ENCODE measurements around the gene CSTA.
"Not testable (repeated sequence)": the region's sequence is repeated elsewhere in the genome, so short reads cannot be mapped to it uniquely, and the experiment has no call there.

CSTA gene

DNA sequence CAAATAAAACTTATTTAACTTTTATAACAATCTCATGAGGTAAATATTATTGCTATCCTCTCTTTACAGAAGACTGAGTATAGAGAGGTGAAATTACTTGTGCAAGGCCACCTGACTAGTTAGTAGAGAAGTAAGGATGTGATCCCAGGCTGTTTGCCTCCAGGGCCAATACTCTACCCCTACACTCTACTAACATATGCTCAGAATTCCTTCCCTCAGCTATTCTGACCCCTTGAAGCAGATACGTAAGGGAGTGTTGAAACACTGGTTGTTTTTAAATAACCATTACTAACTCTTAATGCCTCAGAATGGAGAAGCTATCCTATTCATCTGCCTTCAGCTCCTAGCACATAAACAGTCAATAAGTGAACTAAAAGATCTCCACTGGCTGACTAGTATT is 24.1 kb downstream of the CSTA start:
- Mint-ChIP-seq H3K4me1 (no peaks in the 10 kb centered on the region), H3K4me3 (no peak overlapping the region), H3K9me3 (peaks cover 7% of the 10 kb centered on the region), H3K36me3 (peaks cover 4% of the 10 kb centered on the region), H3K27me3 (peaks cover 6% of the 10 kb centered on the region), H3K27ac (no peak overlapping the region)
- no peak for DNase-seq (ENCODE audit: low spot score in 2 of 2)
- ATAC-seq (ENCODE audit: low read depth) = no peak

- Mint-ChIP-seq H3K27me3 (peaks cover 6% of the 10 kb centered on the region), H3K4me3 (no peak overlapping the region)
Observed at GRCh38 chr3:122350814-122351418, 25.9 kb downstream of the CSTA start.

GRCh38 chr3:122351612-122352011 is 26.6 kb downstream of the CSTA start:
- ATAC-seq (ENCODE audit: low read depth) = no peak
- Mint-ChIP-seq H3K4me3 (no peak overlapping the region), H3K4me1 (no peaks in the 10 kb centered on the region), H3K27me3 (peaks cover 6% of the 10 kb centered on the region), H3K27ac (no peak overlapping the region), H3K36me3 (peaks cover 4% of the 10 kb centered on the region), H3K9me3 (peaks cover 7% of the 10 kb centered on the region)
- no peak for DNase-seq (ENCODE audit: low spot score in 2 of 2)

More at GRCh38 chr3:122350814-122351418, 25.9 kb downstream of the CSTA start:
- Mint-ChIP-seq H3K36me3 (peaks cover 4% of the 10 kb centered on the region), H3K9me3 (peaks cover 7% of the 10 kb centered on the region), H3K27ac (no peak overlapping the region), H3K4me1 (no peaks in the 10 kb centered on the region)
- DNase-seq (ENCODE audit: low spot score in 2 of 2) (no peak), ATAC-seq (ENCODE audit: low read depth) (no peak)

- H3K4me1 Mint-ChIP-seq = no peaks in the 10 kb centered on the region
- no peak overlapping the region for H3K27ac Mint-ChIP-seq
- ATAC-seq (ENCODE audit: low read depth) (no peak), DNase-seq (ENCODE audit: low spot score in 2 of 2) (no peak)
- H3K36me3 Mint-ChIP-seq = peaks cover 2% of the 10 kb centered on the region
- H3K4me3 Mint-ChIP-seq = no peak overlapping the region
- H3K27me3 Mint-ChIP-seq = no peaks in the 10 kb centered on the region
- no peaks in the 10 kb centered on the region for H3K9me3 Mint-ChIP-seq
Observed at GRCh38 chr3:122353215-122353614, 28.2 kb downstream of the CSTA start.

DNA sequence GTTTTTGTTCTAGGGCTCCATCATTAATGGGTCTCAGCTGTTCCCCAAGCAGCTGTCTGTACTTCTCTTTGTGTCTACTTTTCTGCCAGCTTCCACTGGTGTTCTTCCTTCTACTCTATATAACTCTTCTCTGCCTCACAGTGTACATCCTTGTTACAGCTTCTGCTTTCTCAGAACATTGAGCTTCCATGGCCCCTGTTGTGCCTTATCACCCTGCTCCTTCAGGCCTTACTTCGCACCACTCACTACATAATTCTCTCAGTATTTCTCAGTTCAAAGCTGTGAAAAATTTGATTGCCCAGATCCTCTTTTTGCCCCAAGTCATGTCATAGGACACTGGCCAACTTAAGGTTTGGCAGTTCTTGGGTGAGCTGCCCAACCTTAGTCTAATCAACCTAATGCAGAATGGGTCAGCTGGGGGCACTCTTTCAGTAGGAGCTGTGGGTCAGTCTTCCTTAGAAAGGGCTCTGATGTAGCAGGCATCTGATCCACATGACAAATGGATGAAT is 28.9 kb downstream of the CSTA start:
- H3K27ac Mint-ChIP-seq = no peak overlapping the region
- no peak for DNase-seq (ENCODE audit: low spot score in 2 of 2)
- H3K9me3 Mint-ChIP-seq = no peaks in the 10 kb centered on the region
- H3K27me3 Mint-ChIP-seq = no peaks in the 10 kb centered on the region
- no peaks in the 10 kb centered on the region for H3K4me1 Mint-ChIP-seq
- H3K4me3 Mint-ChIP-seq = no peak overlapping the region
- peaks cover 7% of the 10 kb centered on the region for H3K36me3 Mint-ChIP-seq
- no peak for ATAC-seq (ENCODE audit: low read depth)

DNA sequence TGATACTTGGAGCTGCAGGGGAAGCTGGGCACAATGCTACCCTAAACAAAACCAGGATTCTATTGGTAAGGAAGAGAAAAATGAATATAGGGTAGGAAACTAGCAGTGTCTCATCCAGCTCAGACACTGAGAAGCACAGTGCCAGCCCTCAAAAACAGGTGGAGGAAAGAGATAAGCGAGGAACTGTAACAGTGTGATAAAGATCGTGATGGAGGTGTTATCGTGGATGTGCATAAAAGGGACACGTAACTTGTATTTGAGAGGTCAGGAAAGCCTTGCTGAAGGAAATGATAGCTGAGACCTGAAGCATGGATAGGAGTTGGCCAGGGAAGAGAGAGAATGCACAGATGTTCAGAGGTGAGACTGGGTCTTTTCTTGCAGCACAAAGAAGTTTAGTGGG is 30.6 kb downstream of the CSTA start:
- no peak overlapping the region for H3K27ac Mint-ChIP-seq
- H3K27me3 Mint-ChIP-seq = no peaks in the 10 kb centered on the region
- no peaks in the 10 kb centered on the region for H3K4me1 Mint-ChIP-seq
- DNase-seq (ENCODE audit: low spot score in 2 of 2) (no peak), ATAC-seq (ENCODE audit: low read depth) (no peak)
- peaks cover 8% of the 10 kb centered on the region for H3K36me3 Mint-ChIP-seq
- H3K4me3 Mint-ChIP-seq = no peak overlapping the region
- no peaks in the 10 kb centered on the region for H3K9me3 Mint-ChIP-seq

- Mint-ChIP-seq H3K27me3 (no peaks in the 10 kb centered on the region), H3K36me3 (peaks cover 8% of the 10 kb centered on the region), H3K4me1 (no peaks in the 10 kb centered on the region), H3K9me3 (no peaks in the 10 kb centered on the region), H3K4me3 (no peak overlapping the region), H3K27ac (no peak overlapping the region)
- DNase-seq (ENCODE audit: low spot score in 2 of 2) (no peak), ATAC-seq (ENCODE audit: low read depth) (no peak)
Observed at GRCh38 chr3:122356402-122356801, 31.4 kb downstream of the CSTA start.

DNA sequence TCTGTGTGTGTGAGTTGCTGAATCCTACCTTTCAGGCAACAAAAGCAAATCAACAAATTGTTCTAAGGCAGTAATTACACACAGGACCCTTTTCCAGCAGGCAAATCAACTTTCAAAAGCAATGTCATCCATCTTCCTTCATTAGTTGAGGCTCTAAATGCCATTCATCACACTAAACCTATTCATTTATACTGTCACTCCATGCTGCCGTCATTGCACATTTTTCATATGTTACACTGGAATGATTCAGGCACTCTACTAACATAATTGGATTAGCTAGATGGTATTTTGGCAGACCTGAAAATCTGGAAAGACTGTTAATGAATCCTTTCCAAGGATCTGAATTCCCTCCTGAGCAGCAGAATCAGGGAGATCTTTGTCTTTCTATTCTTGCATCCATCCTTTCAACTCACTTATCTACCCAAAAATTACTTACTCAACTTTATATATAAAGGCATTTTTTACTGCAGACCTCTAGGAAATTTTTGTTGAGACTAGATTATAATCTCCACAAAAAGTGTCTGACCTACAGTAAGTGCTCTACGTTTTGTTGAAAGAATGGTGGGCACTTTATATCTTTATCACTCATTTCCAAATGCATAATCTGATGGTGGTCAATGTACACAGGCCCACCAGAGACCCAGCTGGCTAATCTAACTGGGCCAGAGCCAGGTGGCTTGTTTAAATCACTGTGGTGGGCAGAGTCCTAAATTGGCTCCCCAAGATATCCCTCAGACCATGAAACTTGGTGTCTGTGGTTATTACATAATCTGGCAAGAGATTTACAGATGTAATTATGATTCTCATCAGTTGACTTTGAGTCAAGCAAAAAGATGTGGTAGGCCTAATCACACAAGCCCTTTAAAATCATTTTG is 33.0 kb downstream of the CSTA start:
- Mint-ChIP-seq H3K4me3 (no peak overlapping the region), H3K27ac (peak overlapping the region; percentile 53), H3K9me3 (no peaks in the 10 kb centered on the region), H3K36me3 (peaks cover 11% of the 10 kb centered on the region), H3K4me1 (no peaks in the 10 kb centered on the region), H3K27me3 (no peaks in the 10 kb centered on the region)
- ATAC-seq (ENCODE audit: low read depth) (no peak), DNase-seq (ENCODE audit: low spot score in 2 of 2) (no peak)

DNA sequence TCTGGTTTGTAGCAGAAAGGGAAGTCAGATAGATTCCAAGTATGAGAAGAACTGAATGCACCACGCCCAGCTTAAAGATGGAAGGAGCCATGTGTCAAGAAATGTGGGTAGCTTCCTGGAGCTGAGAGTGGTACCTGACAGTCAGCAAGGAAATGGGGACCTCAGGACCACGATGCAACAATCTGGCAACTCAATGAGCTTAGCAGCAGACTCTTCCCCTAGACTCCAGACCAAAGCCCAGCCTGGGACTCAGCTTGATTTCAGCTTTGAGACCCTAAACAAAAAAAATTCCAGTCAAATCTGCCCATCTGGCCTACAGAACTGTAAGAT is 33.6 kb downstream of the CSTA start:
- no peak for DNase-seq (ENCODE audit: low spot score in 2 of 2)
- Mint-ChIP-seq H3K36me3 (peaks cover 11% of the 10 kb centered on the region), H3K27me3 (no peaks in the 10 kb centered on the region), H3K27ac (peak overlapping the region; percentile 53), H3K9me3 (no peaks in the 10 kb centered on the region), H3K4me1 (no peaks in the 10 kb centered on the region), H3K4me3 (no peak overlapping the region)
- ATAC-seq (ENCODE audit: low read depth) = no peak

- H3K27ac Mint-ChIP-seq = no peak overlapping the region
Observed at GRCh38 chr3:122362026-122362425, 37.0 kb downstream of the CSTA start.

DNA sequence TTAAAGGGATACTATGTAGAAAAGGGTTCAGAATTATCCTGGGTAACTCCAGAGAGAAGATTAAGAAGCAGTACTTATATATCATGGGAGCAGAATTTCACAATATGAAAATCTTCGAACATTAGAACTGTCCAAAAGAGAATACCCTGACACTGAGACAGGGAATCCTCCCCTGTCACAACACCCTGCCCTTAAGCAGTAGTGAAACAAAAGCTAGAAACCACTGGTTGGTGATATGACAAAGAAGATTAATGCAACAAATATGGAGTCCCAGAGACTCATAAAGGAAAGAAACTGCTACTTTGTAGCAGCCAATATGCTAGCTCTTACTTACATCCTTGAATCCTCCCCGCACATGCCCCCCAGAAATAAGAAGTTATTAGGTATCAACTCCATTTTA is 39.4 kb downstream of the CSTA start:
- ATAC-seq (ENCODE audit: low read depth) = no peak
- Mint-ChIP-seq H3K27ac (peak overlapping the region; percentile 39), H3K9me3 (no peaks in the 10 kb centered on the region), H3K4me3 (no peak overlapping the region), H3K27me3 (no peaks in the 10 kb centered on the region), H3K4me1 (peaks cover 2% of the 10 kb centered on the region), H3K36me3 (peaks cover 11% of the 10 kb centered on the region)
- no peak for DNase-seq (ENCODE audit: low spot score in 2 of 2)

More at GRCh38 chr3:122362026-122362425, 37.0 kb downstream of the CSTA start:
- DNase-seq (ENCODE audit: low spot score in 2 of 2) (no peak), ATAC-seq (ENCODE audit: low read depth) (no peak)
- Mint-ChIP-seq H3K4me3 (no peak overlapping the region), H3K9me3 (no peaks in the 10 kb centered on the region), H3K27me3 (no peaks in the 10 kb centered on the region), H3K4me1 (no peaks in the 10 kb centered on the region), H3K36me3 (peaks cover 13% of the 10 kb centered on the region)

GRCh38 chr3:122365073-122365472 is 40.0 kb downstream of the CSTA start:
- peaks cover 11% of the 10 kb centered on the region for H3K36me3 Mint-ChIP-seq

GRCh38 chr3:122365582-122366378 is 40.7 kb downstream of the CSTA start:
- not testable (repeated sequence) for H3K27me3 Mint-ChIP-seq; H3K4me1 Mint-ChIP-seq; DNase-seq (ENCODE audit: low spot score in 2 of 2); H3K4me3 Mint-ChIP-seq; H3K9me3 Mint-ChIP-seq; H3K27ac Mint-ChIP-seq; H3K36me3 Mint-ChIP-seq; ATAC-seq (ENCODE audit: low read depth)

More at GRCh38 chr3:122365073-122365472, 40.0 kb downstream of the CSTA start:
- ATAC-seq (ENCODE audit: low read depth) = no peak
- Mint-ChIP-seq H3K4me1 (peaks cover 2% of the 10 kb centered on the region), H3K9me3 (no peaks in the 10 kb centered on the region), H3K4me3 (no peak overlapping the region), H3K27ac (peak overlapping the region; percentile 39), H3K27me3 (no peaks in the 10 kb centered on the region)
- DNase-seq (ENCODE audit: low spot score in 2 of 2) = no peak

GRCh38 chr3:122366379-122366749 is 41.3 kb downstream of the CSTA start:
- no peaks in the 10 kb centered on the region for H3K9me3 Mint-ChIP-seq
- H3K27ac Mint-ChIP-seq = no peak overlapping the region
- peaks cover 5% of the 10 kb centered on the region for H3K4me1 Mint-ChIP-seq
- no peak overlapping the region for H3K4me3 Mint-ChIP-seq
- H3K27me3 Mint-ChIP-seq = no peaks in the 10 kb centered on the region
- DNase-seq (ENCODE audit: low spot score in 2 of 2) (no peak), ATAC-seq (ENCODE audit: low read depth) (no peak)
- H3K36me3 Mint-ChIP-seq = peaks cover 13% of the 10 kb centered on the region
